CD4-positive, alpha-beta memory T cell (primary cell): ENCODE results near the gene PTPRT. TPM values are rescaled to one million over a fixed set of nuclear protein-coding genes. Genes with fewer than 3 reads are reported as not detected.

ENCODE experiments used
- CTCF ChIA-PET: fragments of 350-600 bp; sonication (Branson Sonifier 250); formaldehyde crosslinking; loops from one replicate; lab custom pipeline; 2021; ENCODE audit warnings: inconsistent platforms; ENCODE audit not compliant: partially characterized antibody; lab: Charles Lee
- POLR2A ChIA-PET: fragments of 350-600 bp; sonication (Branson Sonifier 250); formaldehyde crosslinking; loops from one replicate; lab custom pipeline; 2021; ENCODE audit not compliant: partially characterized antibody; lab: Charles Lee
- DNase-seq, 5 donors: peaks; one replicate each; pipeline versions ENCODE4 v3.0.0 to v3.0.0-alpha.2; 2020 to 2022; ENCODE audit warnings: mixed read lengths in 1 of 5
- H3K27ac ChIP-seq: one replicate; pipeline ENCODE4 v1.7.0; 2013; ENCODE audit warnings: low read depth, low read length
- H3K27me3 ChIP-seq: 2 replicates; pipeline ENCODE4 v1.7.0; 2013; ENCODE audit warnings: mild to moderate bottlenecking, low read length, moderate library complexity; ENCODE audit not compliant: insufficient read depth
- H3K36me3 ChIP-seq: 2 replicates; pipeline ENCODE4 v1.7.0; 2013; ENCODE audit warnings: mild to moderate bottlenecking, low read length, moderate library complexity; ENCODE audit not compliant: insufficient read depth
- H3K4me1 ChIP-seq: 2 replicates; pipeline ENCODE4 v1.7.0; 2013; ENCODE audit warnings: mild to moderate bottlenecking, low read length, moderate library complexity; ENCODE audit not compliant: insufficient read depth
- H3K4me3 ChIP-seq, 2 donors: one replicate each; pipeline ENCODE4 v1.7.0; 2013; ENCODE audit warnings: low read length in 2 of 2, mild to moderate bottlenecking in 1 of 2
- H3K9me3 ChIP-seq, 2 donors: one replicate each; pipeline ENCODE4 v1.7.0; 2013; ENCODE audit warnings: low read length in 2 of 2, control low read depth in 1 of 2; ENCODE audit not compliant: control insufficient read depth in 1 of 2
- H3K27ac Mint-ChIP-seq, 7 donors: one replicate each; pipeline ENCODE4 v1.8.0; 2020 to 2021; ENCODE audit warnings: mixed read lengths in 7 of 7, mild to moderate bottlenecking in 6 of 7, inconsistent platforms in 3 of 7, moderate library complexity in 3 of 7
- H3K27me3 Mint-ChIP-seq, 2 donors: one replicate each; pipeline ENCODE4 v1.8.0; 2020 to 2021; ENCODE audit warnings: mixed read lengths in 2 of 2
- H3K36me3 Mint-ChIP-seq, 2 donors: one replicate each; pipeline ENCODE4 v1.8.0; 2020 to 2021; ENCODE audit warnings: mixed read lengths in 2 of 2, inconsistent platforms in 1 of 2, mild to moderate bottlenecking in 1 of 2
- H3K4me1 Mint-ChIP-seq, 4 donors: one replicate each; pipeline ENCODE4 v1.8.0; 2020 to 2021; ENCODE audit warnings: mixed read lengths in 4 of 4, mild to moderate bottlenecking in 1 of 4
- H3K4me3 Mint-ChIP-seq, 8 donors: one replicate each; pipeline ENCODE4 v1.8.0; 2020 to 2021; ENCODE audit warnings: mixed read lengths in 8 of 8, mild to moderate bottlenecking in 7 of 8, moderate library complexity in 6 of 8, inconsistent platforms in 3 of 8
- H3K9me3 Mint-ChIP-seq, 8 donors: one replicate each; pipeline ENCODE4 v1.8.0; 2020 to 2021; ENCODE audit warnings: mixed read lengths in 8 of 8, mild to moderate bottlenecking in 5 of 8, inconsistent platforms in 3 of 8, moderate library complexity in 1 of 8
- intact Hi-C: fragments of 100-400 bp; cut with micrococcal nuclease; formaldehyde crosslinking; loops from one replicate; pipeline ENCODE4 v1.15.1; 2023
- polyA plus RNA-seq, 2 donors: library from polyadenylated mRNA; unstranded; fragments of 300-500 nt; fragmentation: Illumina TruSeq; gene quantifications; one replicate each; pipeline ENCODE4 v1.2.3, GENCODE V29; 2021
- total RNA-seq, 2 experiments: library from RNA; stranded (reverse); gene quantifications; one replicate each; pipeline ENCODE4 v1.2.3, GENCODE V29; 2021

The PTPRT gene
- total and polyA plus RNA-seq, 4 experiments from 2014 or later = not detected

DNA sequence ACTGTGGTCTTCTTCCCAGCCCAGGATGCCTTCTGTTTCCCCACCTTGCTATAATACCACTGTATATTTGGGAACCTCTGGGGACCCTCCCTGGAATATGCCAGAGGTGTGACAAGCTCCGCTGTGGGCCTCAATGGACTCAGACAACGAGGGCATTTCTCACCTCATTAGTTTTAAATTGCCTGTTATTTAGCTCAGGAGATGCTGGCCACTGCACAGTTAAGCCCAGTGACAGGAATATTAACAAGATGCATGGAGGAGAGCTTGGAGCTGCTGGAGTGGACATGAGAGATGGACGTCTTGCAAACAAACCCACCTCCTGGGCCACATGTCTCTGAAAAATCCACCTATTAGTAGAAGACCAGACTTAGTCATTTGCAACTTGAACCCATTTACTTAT lies 1136.4 kb downstream of the PTPRT start:
- no peak for DNase-seq
- Histone ChIP-seq H3K27ac (no peak overlapping the region), H3K36me3 (no peaks in the 10 kb centered on the region), H3K4me1 (no peaks in the 10 kb centered on the region), H3K4me3 (no peak overlapping the region), H3K9me3 (no peaks in the 10 kb centered on the region), H3K27me3 (no peaks in the 10 kb centered on the region)
- intact Hi-C loops = no loop called here
- no peaks in the 10 kb centered on the region for H3K4me1 Mint-ChIP-seq
- H3K9me3 Mint-ChIP-seq = peaks cover 0 to 4% (median 0%) of the 10 kb centered on the region in 8 donors
- ChIA-PET CTCF (no interaction called here), POLR2A (no interaction called here)
- H3K27me3 Mint-ChIP-seq = no peaks in the 10 kb centered on the region
- no peak overlapping the region for H3K4me3 Mint-ChIP-seq
- no peaks in the 10 kb centered on the region for H3K36me3 Mint-ChIP-seq
- H3K27ac Mint-ChIP-seq = no peak overlapping the region

GRCh38 chr20:42051921-42052320 lies 1137.8 kb downstream of the PTPRT start:
- Mint-ChIP-seq H3K27me3 (no peaks in the 10 kb centered on the region), H3K4me1 (no peaks in the 10 kb centered on the region), H3K4me3 (no peak overlapping the region), H3K36me3 (no peaks in the 10 kb centered on the region), H3K27ac (no peak overlapping the region), H3K9me3 (peaks cover 0 to 4% (median 0%) of the 10 kb centered on the region in 8 donors)
- no peak overlapping the region for H3K4me3 ChIP-seq
- no peaks in the 10 kb centered on the region for H3K36me3 ChIP-seq
- ChIA-PET CTCF (no interaction called here), POLR2A (no interaction called here)
- H3K9me3 ChIP-seq = no peaks in the 10 kb centered on the region
- no peak for DNase-seq
- intact Hi-C loops = no loop called here
- H3K4me1 ChIP-seq = no peaks in the 10 kb centered on the region
- H3K27ac ChIP-seq = no peak overlapping the region
- no peaks in the 10 kb centered on the region for H3K27me3 ChIP-seq

DNA sequence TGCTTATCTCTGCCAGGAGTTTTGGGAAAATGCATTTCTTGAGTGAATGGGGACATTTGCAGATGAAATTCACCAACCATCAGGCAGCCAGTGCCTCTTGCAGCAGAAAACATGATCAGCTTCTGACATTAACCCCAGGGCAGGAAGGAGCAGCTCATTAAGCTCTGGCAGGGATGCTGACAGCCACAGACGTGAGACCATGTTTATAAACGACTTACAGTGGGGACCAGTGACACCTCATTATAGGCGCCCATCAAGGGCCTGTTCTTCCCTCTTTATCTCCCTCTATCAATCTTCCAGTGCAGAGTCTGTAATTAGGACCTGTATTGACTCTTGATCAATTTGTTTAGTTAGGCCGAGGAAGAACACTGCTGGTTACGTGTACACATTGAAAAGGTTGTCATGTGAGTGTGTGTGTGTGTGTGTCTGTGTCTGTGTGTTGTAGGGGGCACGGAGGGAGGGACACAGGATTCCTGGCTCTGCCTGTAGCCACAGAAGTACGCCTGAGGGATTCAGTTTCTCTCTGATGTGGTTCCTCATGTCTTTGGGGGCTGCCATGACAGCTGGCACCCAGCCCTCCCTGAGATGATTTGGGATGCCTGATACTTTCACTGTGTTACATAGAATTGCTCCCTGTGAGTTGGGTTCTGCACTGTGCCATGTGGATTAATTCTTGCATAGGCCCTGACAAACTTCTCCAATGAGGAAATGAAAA lies 1143.2 kb downstream of the PTPRT start:
- Mint-ChIP-seq H3K4me1 (no peaks in the 10 kb centered on the region), H3K36me3 (no peaks in the 10 kb centered on the region), H3K4me3 (no peak overlapping the region), H3K27me3 (no peaks in the 10 kb centered on the region), H3K9me3 (peaks cover 0 to 2% (median 0%) of the 10 kb centered on the region in 8 donors), H3K27ac (no peak overlapping the region)
- Histone ChIP-seq H3K4me1 (no peaks in the 10 kb centered on the region), H3K27me3 (no peaks in the 10 kb centered on the region), H3K9me3 (no peaks in the 10 kb centered on the region), H3K36me3 (no peaks in the 10 kb centered on the region), H3K27ac (no peak overlapping the region), H3K4me3 (no peak overlapping the region)
- no peak for DNase-seq
- ChIA-PET CTCF (no interaction called here), POLR2A (no interaction called here)
- intact Hi-C loops = no loop called here

- CTCF ChIA-PET = no interaction called here
- Histone ChIP-seq H3K9me3 (no peaks in the 10 kb centered on the region), H3K27ac (no peak overlapping the region), H3K4me1 (no peaks in the 10 kb centered on the region), H3K4me3 (no peak overlapping the region), H3K27me3 (no peaks in the 10 kb centered on the region), H3K36me3 (no peaks in the 10 kb centered on the region)
- no peaks in the 10 kb centered on the region for H3K36me3 Mint-ChIP-seq
- H3K27me3 Mint-ChIP-seq = no peaks in the 10 kb centered on the region
- POLR2A ChIA-PET = no interaction called here
- DNase-seq = no peak
- peaks cover 0 to 2% (median 0%) of the 10 kb centered on the region in 8 donors for H3K9me3 Mint-ChIP-seq
- H3K4me3 Mint-ChIP-seq = no peak overlapping the region
- no peaks in the 10 kb centered on the region for H3K4me1 Mint-ChIP-seq
- intact Hi-C loops = no loop called here
- no peak overlapping the region for H3K27ac Mint-ChIP-seq
Measured at GRCh38 chr20:42043921-42044320, 1145.8 kb downstream of the PTPRT start.

DNA sequence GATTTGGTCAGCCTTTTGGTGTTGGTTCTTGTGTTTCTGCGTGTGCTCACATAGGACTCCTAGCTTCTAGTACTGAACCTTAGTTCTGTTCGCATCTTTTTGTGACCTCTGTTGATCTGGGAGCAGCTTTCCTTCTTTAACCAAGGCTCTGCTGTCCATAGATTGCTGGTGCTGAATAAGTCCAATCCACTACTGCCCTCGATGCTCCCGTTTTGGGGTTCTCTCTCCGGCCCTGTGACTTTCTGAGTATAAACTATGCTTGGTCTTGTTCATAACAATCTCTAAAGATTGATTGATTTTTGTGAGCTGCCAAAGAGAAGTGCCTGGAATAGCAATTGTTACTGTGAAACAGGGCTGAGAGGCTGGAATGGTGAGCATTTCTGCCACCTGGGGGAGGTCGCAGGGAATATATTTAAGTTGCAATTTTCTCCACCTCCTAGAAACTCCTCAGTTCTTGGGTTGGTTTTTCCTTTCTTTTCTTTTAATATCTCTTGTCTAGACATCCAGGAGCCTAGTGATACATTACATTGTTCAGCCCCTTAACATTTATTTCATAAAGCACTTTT lies 1148.6 kb downstream of the PTPRT start:
- Mint-ChIP-seq H3K27me3 (no peaks in the 10 kb centered on the region), H3K4me3 (no peak overlapping the region), H3K4me1 (no peaks in the 10 kb centered on the region), H3K27ac (no peak overlapping the region), H3K36me3 (no peaks in the 10 kb centered on the region), H3K9me3 (peaks cover 0 to 7% (median 0%) of the 10 kb centered on the region in 8 donors)
- ChIA-PET POLR2A (no interaction called here), CTCF (no interaction called here)
- Histone ChIP-seq H3K4me3 (no peak overlapping the region), H3K9me3 (no peaks in the 10 kb centered on the region), H3K27me3 (no peaks in the 10 kb centered on the region), H3K27ac (no peak overlapping the region), H3K4me1 (no peaks in the 10 kb centered on the region), H3K36me3 (no peaks in the 10 kb centered on the region)
- no peak for DNase-seq
- intact Hi-C loops = no loop called here

DNA sequence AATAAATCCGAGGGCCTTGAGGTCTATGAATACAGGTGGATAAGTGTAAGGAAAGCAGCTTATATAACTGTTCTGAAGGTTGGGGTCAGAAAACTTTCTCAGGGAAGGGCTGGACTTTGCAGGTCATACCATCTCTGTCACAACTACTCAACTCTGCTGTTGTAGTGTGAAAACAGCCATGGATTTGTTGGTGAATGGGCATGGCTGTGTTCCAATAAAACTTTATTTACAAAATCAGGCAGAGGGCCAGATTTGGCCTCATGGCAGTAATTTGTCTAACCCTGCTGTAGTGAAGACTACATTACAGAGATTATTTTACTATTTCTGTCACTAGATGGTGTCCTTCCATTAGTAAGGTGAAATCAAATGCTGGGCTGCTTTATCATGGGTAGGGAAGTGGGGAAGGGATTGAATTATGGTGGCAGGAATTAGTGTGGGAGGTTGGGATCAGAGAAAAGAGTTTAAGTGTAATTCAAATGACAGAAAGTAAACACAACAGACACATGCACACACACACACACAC lies 1161.9 kb downstream of the PTPRT start:
- Histone ChIP-seq H3K27ac (no peak overlapping the region), H3K27me3 (no peaks in the 10 kb centered on the region), H3K4me1 (no peaks in the 10 kb centered on the region), H3K4me3 (no peak overlapping the region), H3K36me3 (no peaks in the 10 kb centered on the region), H3K9me3 (no peaks in the 10 kb centered on the region)
- H3K4me3 Mint-ChIP-seq = no peak overlapping the region
- H3K4me1 Mint-ChIP-seq = no peaks in the 10 kb centered on the region
- no peak for DNase-seq
- H3K27me3 Mint-ChIP-seq = no peaks in the 10 kb centered on the region
- POLR2A ChIA-PET = no interaction called here
- intact Hi-C loops = no loop called here
- peaks cover 0 to 7% (median 2%) of the 10 kb centered on the region in 8 donors for H3K9me3 Mint-ChIP-seq
- CTCF ChIA-PET = no interaction called here
- H3K27ac Mint-ChIP-seq = no peak overlapping the region
- no peaks in the 10 kb centered on the region for H3K36me3 Mint-ChIP-seq

- Mint-ChIP-seq H3K36me3 (no peaks in the 10 kb centered on the region), H3K4me1 (no peaks in the 10 kb centered on the region), H3K27ac (no peak overlapping the region), H3K27me3 (no peaks in the 10 kb centered on the region), H3K9me3 (peaks cover 0 to 9% (median 2%) of the 10 kb centered on the region in 8 donors), H3K4me3 (no peak overlapping the region)
- POLR2A ChIA-PET = no interaction called here
- no peak overlapping the region for H3K27ac ChIP-seq
- H3K36me3 ChIP-seq = no peaks in the 10 kb centered on the region
- intact Hi-C loops = no loop called here
- H3K4me3 ChIP-seq = no peak overlapping the region
- no peaks in the 10 kb centered on the region for H3K4me1 ChIP-seq
- CTCF ChIA-PET = no interaction called here
- DNase-seq = no peak
- no peaks in the 10 kb centered on the region for H3K9me3 ChIP-seq
- H3K27me3 ChIP-seq = no peaks in the 10 kb centered on the region
Measured at GRCh38 chr20:42026599-42026998, 1163.1 kb downstream of the PTPRT start.
